HG03521 (cell line): Measurements from ENCODE around the gene PCDHB2.
"Not testable (repeated sequence)": the region's sequence is repeated elsewhere in the genome, so short reads cannot be mapped to it uniquely, and the experiment has no call there.

ENCODE experiments used
- ATAC-seq: cut with Tn5 transposase; IDR thresholded peaks from one replicate; pipeline ENCODE4 v1.9.1; 2021; ENCODE audit warnings: mild to moderate bottlenecking, moderate library complexity; ENCODE audit not compliant: unreplicated experiment

Gene PCDHB2

DNA sequence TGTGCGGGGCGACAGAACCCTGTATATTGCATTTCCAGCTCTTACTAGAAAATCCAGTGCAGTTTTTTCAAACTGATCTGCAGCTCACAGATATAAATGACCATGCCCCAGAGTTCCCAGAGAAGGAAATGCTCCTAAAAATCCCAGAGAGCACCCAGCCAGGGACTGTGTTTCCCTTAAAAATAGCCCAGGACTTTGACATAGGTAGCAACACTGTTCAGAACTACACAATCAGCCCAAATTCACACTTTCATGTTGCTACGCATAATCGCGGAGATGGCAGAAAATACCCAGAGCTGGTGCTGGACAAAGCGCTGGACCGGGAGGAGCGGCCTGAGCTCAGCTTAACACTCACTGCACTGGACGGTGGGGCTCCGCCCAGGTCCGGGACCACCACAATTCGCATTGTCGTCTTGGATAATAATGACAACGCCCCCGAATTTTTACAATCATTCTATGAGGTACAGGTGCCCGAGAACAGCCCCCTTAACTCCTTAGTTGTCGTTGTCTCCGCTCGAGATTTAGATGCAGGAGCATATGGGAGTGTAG is 41.4 kb downstream of the PCDHB2 start:
- no peak for ATAC-seq

GRCh38 chr5:141137346-141137745 is 42.9 kb downstream of the PCDHB2 start:
- ATAC-seq, result not testable (repeated sequence)
